ENCODE measurements around the gene FAM98A.

The FAM98A gene

DNA sequence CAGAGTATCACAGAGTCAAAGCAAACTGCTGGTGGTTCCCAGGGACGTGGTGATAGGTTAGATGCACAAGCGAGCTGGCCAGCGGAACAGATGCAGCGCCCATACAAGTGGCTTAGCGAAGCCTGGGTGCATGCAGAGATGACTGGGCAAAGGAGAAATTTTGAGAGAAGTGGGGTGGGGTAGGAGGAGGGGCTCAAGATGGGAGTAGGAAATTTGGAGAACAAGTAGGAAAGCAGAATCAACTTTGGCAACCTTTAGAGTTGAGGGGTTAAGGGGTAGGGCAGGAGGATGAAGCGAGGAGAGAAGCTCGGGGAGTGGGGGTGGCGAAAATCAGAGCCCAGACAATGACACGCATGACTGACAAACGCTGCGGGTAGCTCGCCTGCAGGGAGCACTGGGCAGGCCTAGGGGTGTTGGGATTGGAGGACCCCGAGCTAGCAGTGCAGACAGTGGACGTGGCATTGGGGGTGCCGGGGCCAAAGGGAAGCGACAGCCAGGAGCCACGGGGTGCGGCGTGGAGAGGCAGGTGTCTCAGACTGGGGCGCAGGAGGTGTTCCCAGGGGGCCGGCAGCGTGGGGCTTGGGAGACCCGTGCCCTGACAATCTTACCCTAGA, 431 bp downstream of the FAM98A start:
- no peaks in the 10 kb centered on the region for H3K9me3 ChIP-seq (ENCODE audit: insufficient read depth, low read depth, low read length)
- under 1% methylated on average over 23 of the region's 23 CpGs for WGBS
- H3K4me3 ChIP-seq (ENCODE audit: low read length) = peak overlapping the region; percentile 86
- H3K9ac ChIP-seq (ENCODE audit: low read depth, low read length) = peak overlapping the region; percentile 71
- peaks cover 15% of the 10 kb centered on the region for H3K4me1 ChIP-seq (ENCODE audit: insufficient read depth, low read length)
- peaks cover 18% of the 10 kb centered on the region for H3K36me3 ChIP-seq (ENCODE audit: insufficient read depth, low read length)
- no peak overlapping the region; the same call in 1 of the 2 replicates for H3K27ac ChIP-seq (ENCODE audit: low read depth, low read length)
- H3K27me3 ChIP-seq (ENCODE audit: insufficient read depth, low read length) = no peaks in the 10 kb centered on the region

DNA sequence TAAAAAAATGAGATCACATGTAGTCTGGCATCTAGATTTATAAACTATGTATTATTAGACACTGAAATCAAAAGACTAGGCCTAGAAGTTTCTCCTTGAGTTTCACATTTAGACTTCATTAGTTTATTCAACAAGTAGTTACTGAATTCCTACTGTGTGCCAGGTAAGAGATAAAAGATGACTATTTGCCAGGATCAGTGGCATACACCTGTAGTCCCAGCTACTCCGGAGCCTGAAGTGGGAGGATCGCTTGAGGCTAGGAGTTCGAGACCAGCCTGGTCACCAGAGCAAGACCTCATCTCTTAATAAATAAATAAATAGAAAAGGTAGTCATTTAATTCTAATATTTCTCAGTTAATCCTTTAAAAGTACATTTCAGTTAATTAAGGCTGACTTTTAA, 2.1 kb downstream of the FAM98A start:
- H3K4me3 ChIP-seq (ENCODE audit: low read length) = 0 out of 2 replicates have a peak overlapping the region, but pooled peaks have one; percentile 86
- no peak overlapping the region for H3K27ac ChIP-seq (ENCODE audit: low read depth, low read length)
- peaks cover 2% of the 10 kb centered on the region; the same call in 1 of the 2 replicates for H3K4me1 ChIP-seq (ENCODE audit: insufficient read depth, low read length)
- no peaks in the 10 kb centered on the region for H3K9me3 ChIP-seq (ENCODE audit: insufficient read depth, low read depth, low read length)
- H3K27me3 ChIP-seq (ENCODE audit: insufficient read depth, low read length) = no peaks in the 10 kb centered on the region
- peaks cover 34% of the 10 kb centered on the region for H3K36me3 ChIP-seq (ENCODE audit: insufficient read depth, low read length)
- WGBS = 77% methylated on average over 2 of the region's 3 CpGs
- no peak overlapping the region for H3K9ac ChIP-seq (ENCODE audit: low read depth, low read length)

DNA sequence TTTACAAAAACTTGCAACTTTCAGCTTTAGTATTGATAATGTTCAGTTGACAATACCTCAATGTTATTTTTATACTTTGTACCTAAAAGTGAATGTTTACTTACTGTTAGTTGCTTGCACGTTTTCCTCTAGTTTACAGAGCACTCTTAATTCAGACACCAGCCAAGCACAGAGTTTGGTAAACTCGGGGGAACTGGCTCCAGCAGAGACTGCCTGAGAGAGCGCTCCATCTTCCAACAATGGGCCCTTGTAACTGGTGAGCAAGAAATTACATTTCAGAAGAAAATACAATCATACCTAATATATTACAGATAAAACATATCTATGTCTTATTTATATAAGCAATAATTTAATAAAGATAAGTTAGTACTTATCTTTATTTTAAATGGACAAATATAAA, 3.7 kb downstream of the FAM98A start:
- WGBS = 87% methylated on average over 3 of the region's 3 CpGs
- H3K9me3 ChIP-seq (ENCODE audit: insufficient read depth, low read depth, low read length) = no peaks in the 10 kb centered on the region
- no peak overlapping the region for H3K4me3 ChIP-seq (ENCODE audit: low read length)
- no peak overlapping the region for H3K27ac ChIP-seq (ENCODE audit: low read depth, low read length)
- H3K27me3 ChIP-seq (ENCODE audit: insufficient read depth, low read length) = no peaks in the 10 kb centered on the region
- H3K36me3 ChIP-seq (ENCODE audit: insufficient read depth, low read length) = peaks cover 51% of the 10 kb centered on the region
- no peak overlapping the region for H3K9ac ChIP-seq (ENCODE audit: low read depth, low read length)
- no peaks in the 10 kb centered on the region for H3K4me1 ChIP-seq (ENCODE audit: insufficient read depth, low read length)

DNA sequence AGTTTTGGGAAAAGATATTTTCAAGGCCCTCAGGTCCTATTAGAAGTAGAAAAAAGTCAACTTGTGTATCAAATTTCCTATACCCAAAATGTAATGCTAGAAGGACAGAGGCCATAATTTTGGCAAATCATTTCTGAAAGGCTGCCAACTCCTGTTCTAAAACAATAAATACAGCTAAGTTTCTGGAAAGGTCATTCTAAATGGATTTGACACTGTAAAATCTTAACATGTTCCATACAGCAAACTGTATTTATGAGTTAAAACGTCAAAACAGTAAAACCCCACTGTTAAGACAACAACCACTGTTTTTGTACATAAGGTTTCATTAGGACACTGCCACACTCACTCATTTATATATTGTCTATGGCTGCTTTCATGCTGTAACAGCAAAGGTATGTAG, 9.7 kb downstream of the FAM98A start:
- Histone ChIP-seq H3K9me3 (ENCODE audit: insufficient read depth, low read depth, low read length) (no peaks in the 10 kb centered on the region), H3K9ac (ENCODE audit: low read depth, low read length) (no peak overlapping the region), H3K4me1 (ENCODE audit: insufficient read depth, low read length) (peaks cover 15% of the 10 kb centered on the region; the same call in 1 of the 2 replicates), H3K27me3 (ENCODE audit: insufficient read depth, low read length) (no peaks in the 10 kb centered on the region), H3K36me3 (ENCODE audit: insufficient read depth, low read length) (peaks cover 96% of the 10 kb centered on the region), H3K4me3 (ENCODE audit: low read length) (no peak overlapping the region), H3K27ac (ENCODE audit: low read depth, low read length) (no peak overlapping the region)
- 100% methylated on average over 1 of the region's 1 CpG for WGBS

DNA sequence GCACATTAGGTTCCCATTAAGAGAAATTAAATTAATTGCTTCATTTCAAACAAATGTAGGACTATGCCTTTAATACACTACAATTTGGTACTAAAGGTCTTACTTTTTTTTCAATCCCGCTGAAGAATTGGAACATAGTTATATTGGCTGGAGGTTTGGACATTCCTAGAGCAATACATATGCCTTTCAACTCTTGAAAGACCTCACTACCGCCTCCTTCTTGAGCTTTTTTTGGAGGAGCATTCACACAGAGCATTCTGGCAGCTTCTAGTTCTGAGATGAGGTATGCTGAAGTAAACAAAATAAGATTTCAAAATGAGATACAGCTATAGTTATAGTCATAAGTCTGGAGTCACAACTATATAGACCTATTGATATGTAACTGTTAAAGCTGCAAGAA, 10.9 kb downstream of the FAM98A start:
- 92% methylated on average over 2 of the region's 2 CpGs for WGBS
- Histone ChIP-seq H3K36me3 (ENCODE audit: insufficient read depth, low read length) (peaks cover 90% of the 10 kb centered on the region), H3K27ac (ENCODE audit: low read depth, low read length) (no peak overlapping the region), H3K9me3 (ENCODE audit: insufficient read depth, low read depth, low read length) (no peaks in the 10 kb centered on the region), H3K27me3 (ENCODE audit: insufficient read depth, low read length) (no peaks in the 10 kb centered on the region), H3K9ac (ENCODE audit: low read depth, low read length) (no peak overlapping the region), H3K4me3 (ENCODE audit: low read length) (no peak overlapping the region), H3K4me1 (ENCODE audit: insufficient read depth, low read length) (peaks cover 23% of the 10 kb centered on the region)

DNA sequence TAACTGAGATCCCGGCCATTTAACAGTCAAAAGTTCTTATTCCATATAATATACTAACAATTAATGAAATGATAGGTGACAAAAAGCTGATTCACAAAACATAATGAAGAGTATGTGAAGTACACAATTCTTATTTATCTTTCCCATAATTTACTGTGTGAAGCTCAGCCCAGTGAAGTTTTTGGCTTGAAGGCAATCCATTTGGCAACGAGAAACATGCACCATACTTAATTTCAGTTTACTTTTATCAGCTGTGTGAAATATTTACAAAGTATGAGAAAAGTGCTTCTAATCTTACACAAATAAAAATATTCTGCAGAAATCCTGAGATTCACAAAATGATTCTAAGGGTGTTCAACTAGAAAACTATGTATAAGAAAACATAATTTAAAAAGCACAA, 12.3 kb downstream of the FAM98A start:
- H3K27ac ChIP-seq (ENCODE audit: low read depth, low read length) = no peak overlapping the region
- H3K36me3 ChIP-seq (ENCODE audit: insufficient read depth, low read length) = peaks cover 75% of the 10 kb centered on the region
- H3K27me3 ChIP-seq (ENCODE audit: insufficient read depth, low read length) = no peaks in the 10 kb centered on the region
- peaks cover 37% of the 10 kb centered on the region for H3K4me1 ChIP-seq (ENCODE audit: insufficient read depth, low read length)
- no peaks in the 10 kb centered on the region for H3K9me3 ChIP-seq (ENCODE audit: insufficient read depth, low read depth, low read length)
- WGBS = 90% methylated on average over 2 of the region's 2 CpGs
- no peak overlapping the region for H3K4me3 ChIP-seq (ENCODE audit: low read length)
- H3K9ac ChIP-seq (ENCODE audit: low read depth, low read length) = no peak overlapping the region

DNA sequence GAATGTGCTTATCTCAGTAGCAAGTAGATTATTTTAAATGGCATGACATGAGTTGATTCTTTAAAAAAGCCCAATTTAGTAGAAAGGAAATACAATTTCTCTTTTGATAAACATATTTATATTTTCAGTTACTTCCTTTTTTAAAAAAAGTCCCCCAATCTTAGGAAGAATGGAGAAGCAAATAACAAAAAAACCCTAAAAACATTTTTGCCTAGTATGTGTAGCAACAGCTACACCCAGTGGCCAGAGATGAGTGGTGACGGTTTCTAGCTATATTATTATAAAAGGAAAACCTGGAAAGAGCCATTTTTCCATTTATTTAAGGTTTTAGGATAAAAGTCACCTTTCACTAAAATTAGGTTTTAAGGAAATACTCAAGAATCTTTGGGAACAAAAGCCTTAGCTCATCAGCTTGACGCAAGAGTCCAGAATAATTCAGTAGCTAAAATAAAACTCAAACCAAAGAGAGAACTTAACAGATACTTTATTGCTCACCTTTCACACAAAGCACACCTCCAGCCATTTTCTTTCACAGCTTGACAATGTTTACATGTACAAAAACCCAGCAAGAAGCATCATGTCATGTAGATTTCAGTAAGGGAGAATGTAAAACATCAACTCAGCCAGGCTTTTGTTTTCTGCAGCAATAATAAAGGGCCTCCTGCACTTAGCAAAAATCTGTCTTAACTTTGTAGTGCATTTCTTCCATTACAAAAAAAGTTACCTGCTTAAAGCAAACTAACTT, 15.7 kb downstream of the FAM98A start:
- Histone ChIP-seq H3K36me3 (ENCODE audit: insufficient read depth, low read length) (peaks cover 44% of the 10 kb centered on the region), H3K9ac (ENCODE audit: low read depth, low read length) (0 out of 2 replicates have a peak overlapping the region, but pooled peaks have one; percentile 18), H3K27ac (ENCODE audit: low read depth, low read length) (peak overlapping the region; percentile 84), H3K4me3 (ENCODE audit: low read length) (0 out of 2 replicates have a peak overlapping the region, but pooled peaks have one; percentile 18), H3K4me1 (ENCODE audit: insufficient read depth, low read length) (peaks cover 29% of the 10 kb centered on the region), H3K9me3 (ENCODE audit: insufficient read depth, low read depth, low read length) (no peaks in the 10 kb centered on the region), H3K27me3 (ENCODE audit: insufficient read depth, low read length) (no peaks in the 10 kb centered on the region)
- 4% methylated on average over 1 of the region's 2 CpGs for WGBS

DNA sequence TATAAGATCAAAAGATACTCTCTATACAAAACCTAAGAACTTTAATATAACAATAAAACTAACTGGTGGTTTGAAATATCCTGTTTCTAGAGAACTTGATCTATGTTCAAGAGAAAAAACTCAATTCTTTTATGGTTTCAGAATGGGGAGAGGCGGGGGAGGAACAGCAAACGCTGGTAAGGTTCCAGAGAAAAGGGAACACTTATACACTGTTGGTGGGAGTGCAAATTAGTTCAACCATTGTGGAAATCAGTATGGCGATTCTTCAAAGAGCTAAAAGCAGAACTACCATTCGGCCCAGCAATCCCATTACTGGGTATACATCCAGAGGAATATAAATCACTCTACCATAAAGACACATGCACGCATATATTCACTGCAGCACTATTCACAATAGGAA, 17.2 kb downstream of the FAM98A start:
- WGBS = 91% methylated on average over 5 of the region's 5 CpGs
- peaks cover 29% of the 10 kb centered on the region for H3K36me3 ChIP-seq (ENCODE audit: insufficient read depth, low read length)
- H3K9me3 ChIP-seq (ENCODE audit: insufficient read depth, low read depth, low read length) = no peaks in the 10 kb centered on the region
- no peak overlapping the region for H3K9ac ChIP-seq (ENCODE audit: low read depth, low read length)
- peaks cover 38% of the 10 kb centered on the region for H3K4me1 ChIP-seq (ENCODE audit: insufficient read depth, low read length)
- H3K4me3 ChIP-seq (ENCODE audit: low read length) = no peak overlapping the region
- H3K27ac ChIP-seq (ENCODE audit: low read depth, low read length) = no peak overlapping the region
- H3K27me3 ChIP-seq (ENCODE audit: insufficient read depth, low read length) = no peaks in the 10 kb centered on the region

DNA sequence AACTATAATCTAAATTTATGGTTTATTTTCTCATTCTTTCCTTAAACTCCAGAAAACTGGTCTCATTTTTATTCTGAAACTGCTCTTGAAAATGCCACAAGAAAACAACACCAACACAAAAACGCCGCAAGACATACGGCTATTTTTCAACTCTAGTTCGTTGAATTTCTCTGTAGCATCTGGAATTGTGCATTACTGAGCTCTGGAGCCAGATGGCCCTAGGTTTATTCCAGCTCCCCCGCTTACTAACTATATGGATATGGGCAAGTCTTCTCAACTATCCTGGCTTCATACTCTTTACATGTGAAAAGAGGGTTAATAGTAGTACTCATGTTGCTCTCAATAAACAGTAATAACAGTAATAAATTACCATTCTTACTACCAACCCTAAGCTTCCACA, 19.9 kb downstream of the FAM98A start:
- H3K9ac ChIP-seq (ENCODE audit: low read depth, low read length) = no peak overlapping the region
- H3K36me3 ChIP-seq (ENCODE audit: insufficient read depth, low read length) = peaks cover 3% of the 10 kb centered on the region; the same call in 1 of the 2 replicates
- H3K9me3 ChIP-seq (ENCODE audit: insufficient read depth, low read depth, low read length) = no peaks in the 10 kb centered on the region
- WGBS = 98% methylated on average over 4 of the region's 5 CpGs
- H3K4me3 ChIP-seq (ENCODE audit: low read length) = no peak overlapping the region
- H3K27ac ChIP-seq (ENCODE audit: low read depth, low read length) = no peak overlapping the region
- H3K27me3 ChIP-seq (ENCODE audit: insufficient read depth, low read length) = no peaks in the 10 kb centered on the region
- H3K4me1 ChIP-seq (ENCODE audit: insufficient read depth, low read length) = peaks cover 36% of the 10 kb centered on the region

DNA sequence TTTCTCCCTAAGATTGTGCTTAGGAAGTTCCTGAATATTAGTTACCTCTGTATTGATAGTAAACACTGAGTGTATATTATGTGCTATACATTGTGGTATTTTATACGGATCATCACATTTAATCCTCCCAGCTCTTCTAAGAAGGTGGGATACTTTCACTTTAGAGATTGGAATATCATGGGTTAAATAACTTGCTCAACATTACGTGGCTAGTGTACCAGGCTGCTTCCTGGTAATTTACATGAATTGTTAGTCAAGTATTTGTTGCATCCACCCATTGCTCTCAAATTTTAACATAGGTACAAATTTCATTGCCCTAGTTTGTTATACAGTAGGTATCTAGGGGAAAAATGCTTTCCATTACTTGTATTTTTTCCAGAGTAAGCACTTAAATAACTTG, 21.4 kb downstream of the FAM98A start:
- Histone ChIP-seq H3K9me3 (ENCODE audit: insufficient read depth, low read depth, low read length) (no peaks in the 10 kb centered on the region), H3K27ac (ENCODE audit: low read depth, low read length) (no peak overlapping the region)
- 89% methylated on average over 1 of the region's 2 CpGs for WGBS

DNA sequence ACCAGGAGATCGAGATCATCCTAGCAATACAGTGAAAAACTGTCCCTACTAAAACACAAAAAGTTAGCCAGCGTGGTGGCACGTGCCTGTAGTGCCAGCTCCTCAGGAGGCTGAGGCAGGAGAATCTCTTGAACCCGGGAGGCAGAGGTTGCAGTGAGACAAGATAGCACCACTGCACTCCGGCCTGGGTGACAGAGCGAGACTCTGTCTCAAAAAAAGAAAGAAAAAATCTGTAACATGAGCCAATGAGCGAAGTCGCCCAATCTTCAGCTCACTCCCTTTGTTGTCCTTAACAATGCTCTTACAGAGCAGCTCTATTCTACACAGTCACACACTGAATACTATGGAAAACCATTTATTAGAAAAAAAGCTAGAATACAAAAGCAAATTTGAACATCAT, 22.0 kb downstream of the FAM98A start:
- Histone ChIP-seq H3K9ac (ENCODE audit: low read depth, low read length) (no peak overlapping the region), H3K4me3 (ENCODE audit: low read length) (no peak overlapping the region), H3K9me3 (ENCODE audit: insufficient read depth, low read depth, low read length) (no peaks in the 10 kb centered on the region), H3K4me1 (ENCODE audit: insufficient read depth, low read length) (peaks cover 19% of the 10 kb centered on the region), H3K27me3 (ENCODE audit: insufficient read depth, low read length) (no peaks in the 10 kb centered on the region), H3K27ac (ENCODE audit: low read depth, low read length) (no peak overlapping the region), H3K36me3 (ENCODE audit: insufficient read depth, low read length) (no peaks in the 10 kb centered on the region)
- 87% methylated on average over 8 of the region's 8 CpGs for WGBS

More for the DNA sequence above, 21.4 kb downstream of the FAM98A start:
- H3K9ac ChIP-seq (ENCODE audit: low read depth, low read length) = no peak overlapping the region
- no peaks in the 10 kb centered on the region for H3K36me3 ChIP-seq (ENCODE audit: insufficient read depth, low read length)
- peaks cover 25% of the 10 kb centered on the region for H3K4me1 ChIP-seq (ENCODE audit: insufficient read depth, low read length)
- H3K27me3 ChIP-seq (ENCODE audit: insufficient read depth, low read length) = no peaks in the 10 kb centered on the region
- H3K4me3 ChIP-seq (ENCODE audit: low read length) = no peak overlapping the region

Data from HUES64 (cell line).